Naive thymus-derived CD8-positive, alpha-beta T cell (primary cell): ENCODE data around the gene RHCG. TPM values are rescaled to one million over a fixed set of nuclear protein-coding genes. Genes with fewer than 3 reads are reported as not detected.
A peak's percentile ranks its signal among the peaks of the same experiment; 100 is the strongest.

ENCODE experiments used
- ATAC-seq, 2 donors: fragments of 150-1000 bp; cut with Tn5 transposase in 1 of 2; sonication (Bioruptor Pico), chemical (Tn5 transposase) in 1 of 2; 1 replicate in 1 of 2; 2 replicates in 1 of 2; pipeline ENCODE4 v1.10.0; 2021; ENCODE audit warnings: mild to moderate bottlenecking in 2 of 2, moderate library complexity in 2 of 2
- POLR2A ChIA-PET: fragments of 350-600 bp; sonication (Branson Sonifier 250); formaldehyde crosslinking; loops from one replicate; lab custom pipeline; 2021; ENCODE audit warnings: antibody characterized with exemption; lab: Charles Lee
- DNase-seq, 10 donors: peaks; one replicate each; pipeline versions ENCODE4 v3.0.0 to v3.0.0-alpha.2; 2020 to 2022
- H3K27ac Mint-ChIP-seq, 10 donors: one replicate each; pipeline ENCODE4 v1.8.0; 2020 to 2022; ENCODE audit warnings: mild to moderate bottlenecking in 10 of 10, mixed read lengths in 10 of 10, moderate library complexity in 4 of 10, inconsistent platforms in 1 of 10
- H3K27me3 Mint-ChIP-seq, 5 donors: one replicate each; pipeline ENCODE4 v1.8.0; 2021 to 2022; ENCODE audit warnings: mixed read lengths in 5 of 5
- H3K36me3 Mint-ChIP-seq, 3 donors: one replicate each; pipeline ENCODE4 v1.8.0; 2020 to 2022; ENCODE audit warnings: mixed read lengths in 3 of 3, mild to moderate bottlenecking in 2 of 3, inconsistent platforms in 1 of 3
- H3K4me1 Mint-ChIP-seq, 4 donors: one replicate each; pipeline ENCODE4 v1.8.0; 2021 to 2022; ENCODE audit warnings: mixed read lengths in 4 of 4
- H3K4me3 Mint-ChIP-seq, 10 donors: one replicate each; pipeline ENCODE4 v1.8.0; 2020 to 2022; ENCODE audit warnings: mild to moderate bottlenecking in 10 of 10, mixed read lengths in 10 of 10, moderate library complexity in 6 of 10, inconsistent platforms in 1 of 10
- H3K9me3 Mint-ChIP-seq, 9 donors: one replicate each; pipeline ENCODE4 v1.8.0; 2020 to 2022; ENCODE audit warnings: mixed read lengths in 9 of 9, mild to moderate bottlenecking in 3 of 9, inconsistent platforms in 1 of 9, moderate library complexity in 1 of 9
- polyA plus RNA-seq, 3 donors: library from polyadenylated mRNA; unstranded; fragments of 300-500 nt; fragmentation: Illumina TruSeq; gene quantifications; one replicate each; pipeline ENCODE4 v1.2.3, GENCODE V29; 2021
- total RNA-seq, 8 experiments: library from RNA in 2 of 8; stranded (reverse) in 2 of 8; gene quantifications; one replicate each; pipeline ENCODE4 v1.2.3 and lab custom pipeline; 2021 to 2026

The RHCG gene
- not detected for total RNA-seq
- polyA plus RNA-seq = not detected
- total RNA-seq (lab: John Stamatoyannopoulos, UW) = 0 reads per million in 6 experiments

- POLR2A ChIA-PET = no interaction called here
- H3K9me3 Mint-ChIP-seq = no peaks in the 10 kb centered on the region
- DNase-seq (peak in 1 of 10 donors; percentile 14), ATAC-seq (peak; percentile 35 to 37)
- H3K27ac Mint-ChIP-seq = peak within 1 kb of the TSS in 1 of 10 donors; percentile 67
- H3K4me1 Mint-ChIP-seq = peaks cover 0 to 12% (median 9%) of the 10 kb centered on the region in 4 donors
- H3K27me3 Mint-ChIP-seq = peaks cover 27 to 77% (median 49%) of the 10 kb centered on the region in 5 donors
- peak within 1 kb of the TSS; percentile 12 to 60 (median 45) for H3K4me3 Mint-ChIP-seq
- no peaks in the 10 kb centered on the region for H3K36me3 Mint-ChIP-seq
Measured at GRCh38 chr15:89496155-89497098, at the start of gene RHCG. Gene RHCG (minus strand): TSS chr15:89496583. CDS start chr15:89496544, 39 bp downstream.

- Mint-ChIP-seq H3K4me3 (no peak overlapping the region), H3K27ac (no peak overlapping the region), H3K27me3 (peaks cover 17 to 36% (median 18%) of the 10 kb centered on the region in 5 donors), H3K4me1 (no peaks in the 10 kb centered on the region), H3K9me3 (peaks cover 0 to 11% (median 2%) of the 10 kb centered on the region in 9 donors), H3K36me3 (peaks cover 0 to under 1% (median 0%) of the 10 kb centered on the region in 3 donors)
- POLR2A ChIA-PET = no interaction called here
- ATAC-seq (no peak), DNase-seq (no peak)
Measured at GRCh38 chr15:89543389-89543788, 47.0 kb upstream of the RHCG start.

- peaks cover 3 to 19% (median 10%) of the 10 kb centered on the region in 9 donors for H3K9me3 Mint-ChIP-seq
- H3K27ac Mint-ChIP-seq = no peak overlapping the region
Measured at GRCh38 chr15:89542369-89542768, 46.0 kb upstream of the RHCG start.

GRCh38 chr15:89539027-89539426, 42.6 kb upstream of the RHCG start:
- Mint-ChIP-seq H3K27me3 (peaks cover 13 to 25% (median 23%) of the 10 kb centered on the region in 5 donors), H3K9me3 (peaks cover 4 to 28% (median 13%) of the 10 kb centered on the region in 9 donors), H3K36me3 (peaks cover 0 to 14% (median 6%) of the 10 kb centered on the region in 3 donors), H3K4me3 (no peak overlapping the region), H3K27ac (no peak overlapping the region), H3K4me1 (no peaks in the 10 kb centered on the region)
- DNase-seq (no peak), ATAC-seq (no peak)
- POLR2A ChIA-PET = no interaction called here

More at GRCh38 chr15:89542369-89542768, 46.0 kb upstream of the RHCG start:
- POLR2A ChIA-PET = interaction anchor here (0.6 kb wide), 1 partner anchor 753 kb away, joined by 3 read pairs; no protein-coding TSS in a partner anchor
- Mint-ChIP-seq H3K4me3 (no peak overlapping the region), H3K4me1 (no peaks in the 10 kb centered on the region), H3K27me3 (peaks cover 18 to 37% (median 20%) of the 10 kb centered on the region in 5 donors), H3K36me3 (peaks cover 0 to 10% (median 4%) of the 10 kb centered on the region in 3 donors)
- DNase-seq (no peak), ATAC-seq (no peak)

GRCh38 chr15:89533861-89534544, 37.6 kb upstream of the RHCG start:
- no peak for ATAC-seq
- H3K9me3 Mint-ChIP-seq = peaks cover 6 to 31% (median 14%) of the 10 kb centered on the region in 9 donors
- DNase-seq = no peak
- H3K27me3 Mint-ChIP-seq = peaks cover 7 to 16% (median 11%) of the 10 kb centered on the region in 5 donors
- POLR2A ChIA-PET = no interaction called here
- no peaks in the 10 kb centered on the region for H3K4me1 Mint-ChIP-seq
- no peak overlapping the region for H3K27ac Mint-ChIP-seq
- no peak overlapping the region for H3K4me3 Mint-ChIP-seq
- H3K36me3 Mint-ChIP-seq = peaks cover 0 to 16% (median 6%) of the 10 kb centered on the region in 3 donors

GRCh38 chr15:89531796-89532537, 35.6 kb upstream of the RHCG start:
- Mint-ChIP-seq H3K4me3 (no peak overlapping the region), H3K27me3 (peaks cover 0 to 12% (median 9%) of the 10 kb centered on the region in 5 donors), H3K36me3 (peaks cover 0 to 5% (median 2%) of the 10 kb centered on the region in 3 donors), H3K4me1 (peaks cover 0 to 1% (median 0%) of the 10 kb centered on the region in 4 donors), H3K9me3 (peaks cover 0 to 15% (median 4%) of the 10 kb centered on the region in 9 donors), H3K27ac (no peak overlapping the region)
- no peak for DNase-seq
- no peak for ATAC-seq
- POLR2A ChIA-PET = no interaction called here

GRCh38 chr15:89530976-89531375, 34.6 kb upstream of the RHCG start:
- Mint-ChIP-seq H3K4me1 (peaks cover 0 to 1% (median 0%) of the 10 kb centered on the region in 4 donors), H3K27ac (no peak overlapping the region), H3K36me3 (peaks cover 0 to 5% (median 2%) of the 10 kb centered on the region in 3 donors), H3K27me3 (peaks cover 0 to 9% (median 8%) of the 10 kb centered on the region in 5 donors), H3K9me3 (peaks cover 0 to 13% (median 4%) of the 10 kb centered on the region in 9 donors), H3K4me3 (no peak overlapping the region)
- DNase-seq (no peak), ATAC-seq (no peak)
- POLR2A ChIA-PET = no interaction called here

- Mint-ChIP-seq H3K4me3 (no peak overlapping the region), H3K9me3 (peaks cover 0 to 2% (median 1%) of the 10 kb centered on the region in 9 donors), H3K27me3 (peaks cover 0 to 2% (median under 1%) of the 10 kb centered on the region in 5 donors), H3K4me1 (peaks cover 0 to 1% (median 0%) of the 10 kb centered on the region in 4 donors), H3K27ac (no peak overlapping the region), H3K36me3 (peaks cover 0 to 1% (median 0%) of the 10 kb centered on the region in 3 donors)
- DNase-seq = no peak
- ATAC-seq = no peak
- POLR2A ChIA-PET = no interaction called here
Measured at GRCh38 chr15:89528757-89529352, 32.5 kb upstream of the RHCG start.

GRCh38 chr15:89526601-89527441, 30.4 kb upstream of the RHCG start:
- DNase-seq (no peak), ATAC-seq (no peak)
- no peak overlapping the region for H3K27ac Mint-ChIP-seq
- H3K4me3 Mint-ChIP-seq = no peak overlapping the region
- H3K27me3 Mint-ChIP-seq = peaks cover 0 to 8% (median 4%) of the 10 kb centered on the region in 5 donors
- no peaks in the 10 kb centered on the region for H3K9me3 Mint-ChIP-seq
- H3K36me3 Mint-ChIP-seq = no peaks in the 10 kb centered on the region
- POLR2A ChIA-PET = no interaction called here
- peaks cover 0 to 1% (median 0%) of the 10 kb centered on the region in 4 donors for H3K4me1 Mint-ChIP-seq

GRCh38 chr15:89526181-89526580, 29.8 kb upstream of the RHCG start:
- H3K4me1 Mint-ChIP-seq = peaks cover 0 to 1% (median 0%) of the 10 kb centered on the region in 4 donors
- no peaks in the 10 kb centered on the region for H3K36me3 Mint-ChIP-seq
- POLR2A ChIA-PET = no interaction called here

GRCh38 chr15:89524184-89524583, 27.8 kb upstream of the RHCG start:
- POLR2A ChIA-PET = no interaction called here
- Mint-ChIP-seq H3K9me3 (peaks cover 0 to 9% (median 0%) of the 10 kb centered on the region in 9 donors), H3K4me1 (peaks cover 0 to 1% (median 0%) of the 10 kb centered on the region in 4 donors), H3K36me3 (no peaks in the 10 kb centered on the region), H3K4me3 (no peak overlapping the region), H3K27ac (no peak overlapping the region), H3K27me3 (peaks cover 0 to 9% (median 4%) of the 10 kb centered on the region in 5 donors)
- DNase-seq (no peak), ATAC-seq (no peak)

More at GRCh38 chr15:89526181-89526580, 29.8 kb upstream of the RHCG start:
- Mint-ChIP-seq H3K9me3 (peaks cover 0 to under 1% (median 0%) of the 10 kb centered on the region in 9 donors), H3K27ac (no peak overlapping the region), H3K27me3 (peaks cover 0 to 9% (median 4%) of the 10 kb centered on the region in 5 donors), H3K4me3 (no peak overlapping the region)
- ATAC-seq = no peak
- no peak for DNase-seq
